Left forelimb (tissue), 1 donor: ENCODE results near the gene THAP9.
"Not testable (repeated sequence)": the region's sequence is repeated elsewhere in the genome, so short reads cannot be mapped to it uniquely, and the experiment has no call there.

Experiments
- DNase-seq: peaks from one replicate; pipeline ENCODE4 v3.0.0-alpha.2; 2018; ENCODE audit warnings: low spot score

THAP9 gene

DNA sequence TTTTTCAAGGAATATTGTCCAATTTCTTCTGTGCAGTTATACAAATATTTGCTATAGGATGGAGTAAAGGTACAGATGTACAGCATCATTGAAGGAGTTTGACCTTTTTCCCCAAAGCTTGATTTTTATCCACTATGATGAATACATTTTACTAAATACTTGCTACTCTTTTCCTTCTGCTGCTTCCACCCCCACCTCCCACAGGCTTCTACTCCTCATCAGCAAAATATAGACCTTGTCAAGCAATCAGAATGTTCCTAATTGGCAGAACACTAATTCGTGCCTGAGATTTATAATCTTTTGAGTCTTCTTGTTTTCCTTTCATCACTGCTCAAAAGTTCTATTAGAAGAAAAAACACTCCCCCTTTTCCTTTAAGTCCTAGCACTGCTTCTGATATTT is 3.8 kb upstream of the THAP9 start:
- no peak for DNase-seq

GRCh38 chr4:82898322-82899243 is 2.0 kb upstream of the THAP9 start:
- DNase-seq = no peak

DNA sequence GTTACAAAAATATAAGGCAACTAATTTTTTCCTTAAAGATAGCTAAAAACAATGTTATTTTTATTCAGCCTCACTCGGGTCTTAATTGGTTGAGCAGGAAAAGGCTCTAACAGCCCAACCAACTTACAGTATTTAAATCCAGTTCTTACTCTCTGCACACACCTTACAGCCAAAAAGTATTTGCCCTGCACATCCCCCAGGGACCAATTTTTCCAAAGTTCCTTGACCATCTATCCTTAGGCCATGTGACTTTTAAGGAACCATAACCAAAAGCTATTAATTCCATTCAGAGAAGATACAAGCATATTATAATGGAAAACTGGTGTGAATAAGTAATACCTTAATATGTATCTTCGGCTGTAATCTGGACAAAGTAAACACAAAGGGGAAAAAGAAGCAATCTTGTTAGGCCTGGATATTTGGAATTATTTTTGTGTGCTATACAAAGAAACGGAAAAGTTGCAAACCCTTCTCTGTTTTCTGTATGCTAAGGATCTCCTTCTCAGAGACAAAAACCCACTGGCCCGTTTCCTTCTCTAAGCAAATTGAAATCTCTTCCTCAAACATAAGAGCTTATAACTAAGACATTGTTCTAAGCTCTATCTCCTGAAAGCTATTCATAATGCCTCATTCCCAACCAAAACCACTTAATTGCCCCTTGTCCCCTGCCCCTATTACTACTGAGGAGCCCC is 1.0 kb upstream of the THAP9 start:
- no peak for DNase-seq

DNA sequence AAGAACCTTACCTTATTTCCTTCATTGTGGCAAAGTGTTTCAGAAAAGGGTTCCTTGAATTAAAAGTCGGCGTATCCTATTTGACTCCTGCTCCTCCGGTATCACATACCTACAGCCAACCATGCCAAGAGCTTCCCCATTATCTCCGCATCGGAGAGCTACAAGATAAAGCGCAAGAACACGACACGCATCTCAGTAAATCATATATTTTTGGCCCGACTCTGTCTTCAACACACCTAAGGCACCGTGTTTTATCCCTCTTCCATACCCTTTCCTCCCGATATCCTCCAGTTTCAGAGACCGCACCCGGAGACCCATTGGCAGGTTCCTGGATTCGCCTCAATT is 497 bp upstream of the THAP9 start:
- DNase-seq = no peak

GRCh38 chr4:82901183-82901718 is 716 bp downstream of the THAP9 start:
- DNase-seq = no peak

GRCh38 chr4:82903737-82904136 is 3.2 kb downstream of the THAP9 start:
- no peak for DNase-seq

DNA sequence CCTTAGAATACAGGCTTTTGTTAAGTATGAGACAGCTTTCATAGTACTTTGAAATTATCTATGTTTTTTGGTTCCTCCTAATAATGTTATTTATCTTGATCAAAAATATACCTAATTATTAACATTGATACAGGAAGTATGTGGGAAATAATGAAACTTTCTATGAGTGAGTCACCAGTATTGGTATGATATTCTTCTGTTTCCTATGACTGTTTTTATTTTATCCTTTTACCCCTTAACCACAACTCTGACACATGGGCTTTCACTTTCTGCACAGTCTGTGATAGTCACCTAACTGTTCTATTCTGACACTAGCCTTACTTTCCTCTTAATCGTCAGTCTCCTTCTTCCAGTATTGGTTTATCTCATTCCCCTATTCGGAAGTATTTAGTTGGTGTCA is 4.7 kb downstream of the THAP9 start:
- no peak for DNase-seq

DNA sequence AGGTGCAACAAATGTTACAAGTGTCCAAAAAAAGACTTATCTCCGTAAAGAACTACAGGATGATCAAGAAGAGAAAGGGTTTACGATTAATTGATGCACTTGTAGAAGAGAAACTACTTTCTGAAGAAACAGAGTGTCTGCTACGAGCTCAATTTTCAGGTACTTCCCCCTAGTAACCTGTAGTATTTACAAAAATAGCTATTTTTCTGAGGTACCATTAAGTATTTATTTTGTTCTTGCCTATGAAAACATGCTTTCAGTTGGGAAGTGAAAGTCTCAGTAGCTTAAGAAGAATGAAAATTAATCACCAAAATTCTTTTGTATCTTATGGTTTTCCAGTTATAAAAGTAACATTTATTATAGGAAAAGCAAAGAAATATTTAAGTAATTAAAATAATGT is 5.9 kb downstream of the THAP9 start:
- DNase-seq = no peak

DNA sequence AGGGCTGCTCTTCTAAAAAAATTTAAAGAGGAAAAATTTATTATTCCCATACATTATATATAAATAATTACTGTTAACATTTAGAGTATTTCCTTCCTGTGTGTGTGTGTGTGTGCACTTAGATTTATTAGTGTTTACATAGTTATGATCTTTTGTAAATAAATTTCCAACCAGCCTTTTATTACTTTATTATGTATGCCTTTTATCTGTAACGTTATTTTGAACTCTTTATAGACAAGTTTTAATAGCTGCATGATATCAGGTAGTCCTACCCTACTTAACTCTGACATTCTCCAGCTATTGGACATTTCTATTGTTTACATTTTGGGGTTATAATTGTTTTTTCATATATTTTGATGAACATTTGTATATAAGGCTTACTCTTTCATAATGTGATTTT is 8.8 kb downstream of the THAP9 start:
- no peak for DNase-seq

- no peak for DNase-seq
Observed at GRCh38 chr4:82913305-82913704, 12.8 kb downstream of the THAP9 start.

- not testable (repeated sequence) for DNase-seq
Observed at GRCh38 chr4:82913968-82914367, 13.4 kb downstream of the THAP9 start.

GRCh38 chr4:82918091-82918490 is 17.6 kb downstream of the THAP9 start:
- DNase-seq = no peak

- no peak for DNase-seq
Observed at GRCh38 chr4:82919386-82919785, 18.9 kb downstream of the THAP9 start.

DNA sequence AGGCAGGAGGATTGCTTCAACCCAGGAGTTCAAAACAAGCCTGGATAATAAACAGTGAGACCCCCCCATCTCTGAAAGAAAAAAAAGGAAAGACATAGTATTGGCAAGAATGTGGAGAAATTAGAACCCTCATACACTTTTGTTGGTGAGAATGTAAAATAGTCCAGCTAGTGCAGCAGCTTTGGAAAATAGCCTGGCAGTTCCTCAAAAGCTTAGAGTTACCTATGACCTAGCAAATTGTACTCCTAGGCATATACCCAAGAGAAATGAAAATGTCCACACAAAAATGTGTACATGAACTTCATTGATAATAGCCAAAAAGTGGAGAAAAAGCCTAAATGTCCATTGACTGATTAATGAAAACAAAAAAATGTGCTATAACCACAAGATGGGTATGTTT is 21.3 kb downstream of the THAP9 start:
- DNase-seq = no peak

DNA sequence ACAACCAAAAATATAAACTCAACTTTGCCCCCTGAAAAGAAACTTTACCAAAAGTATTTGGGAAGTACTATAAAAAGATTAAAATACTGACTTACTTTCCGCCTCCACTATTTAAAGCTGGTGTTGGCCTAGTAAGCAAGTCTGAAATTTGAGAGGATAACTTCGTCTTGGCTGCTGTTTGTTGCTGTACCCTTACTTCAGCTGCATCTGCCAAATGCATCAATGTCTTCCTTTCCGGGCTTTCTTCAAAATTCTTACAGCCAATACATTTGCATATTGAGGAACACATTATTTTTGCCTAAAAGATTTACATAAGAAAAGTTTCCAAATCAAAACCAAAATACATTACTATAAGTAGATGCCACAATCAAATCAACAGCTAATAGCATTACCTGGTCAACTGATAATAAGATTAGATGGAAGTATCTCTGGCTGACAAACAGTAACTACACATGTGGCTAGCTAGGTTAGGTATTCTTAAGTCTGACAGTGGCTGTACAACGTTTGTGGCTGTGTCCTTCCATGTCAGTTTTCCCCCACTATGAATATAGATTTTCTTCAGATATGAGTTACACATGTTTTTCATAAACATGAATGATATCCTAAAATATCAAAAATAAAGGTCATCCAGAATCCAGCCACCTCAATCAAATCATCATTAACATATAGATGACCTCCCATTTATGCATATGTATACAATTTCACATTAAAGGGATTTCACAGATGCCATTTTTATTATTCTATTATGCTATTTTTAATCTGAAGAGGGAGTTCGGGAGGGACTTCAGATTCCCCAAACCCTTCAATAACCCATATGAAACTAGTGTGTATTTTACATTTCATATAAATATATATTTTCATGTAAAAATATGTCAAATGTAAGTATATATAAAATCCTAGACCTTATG is 30.6 kb downstream of the THAP9 start:
- no peak for DNase-seq

- DNase-seq = no peak
Observed at GRCh38 chr4:82934441-82934840, 33.9 kb downstream of the THAP9 start.

- DNase-seq = no peak
Observed at GRCh38 chr4:82939414-82939813, 38.9 kb downstream of the THAP9 start.

GRCh38 chr4:82947498-82947897 is 47.0 kb downstream of the THAP9 start:
- no peak for DNase-seq

GRCh38 chr4:82948647-82949204 is 48.2 kb downstream of the THAP9 start:
- DNase-seq = no peak

- DNase-seq = no peak
Observed at GRCh38 chr4:82951196-82951595, 50.7 kb downstream of the THAP9 start.

DNA sequence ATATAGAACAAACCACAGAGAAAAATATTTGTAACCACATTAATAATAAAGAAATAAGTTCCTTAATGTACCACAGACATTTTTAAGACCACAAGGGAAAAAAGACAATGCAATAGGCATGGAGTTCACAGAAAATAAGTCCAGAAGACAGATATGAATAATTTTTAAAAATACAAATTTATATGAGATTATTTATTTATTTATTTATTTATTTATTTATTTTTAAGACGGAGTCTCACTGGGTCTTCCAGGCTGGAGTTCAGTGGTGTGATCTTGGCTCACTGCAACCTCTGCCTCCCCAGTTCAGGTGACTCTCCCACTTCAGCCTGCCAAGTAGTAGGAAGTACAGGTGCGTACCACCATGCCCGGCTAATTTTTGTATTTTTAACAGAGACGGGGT is 53.7 kb downstream of the THAP9 start:
- no peak for DNase-seq

- no peak for DNase-seq
Observed at GRCh38 chr4:82957045-82957444, 56.5 kb downstream of the THAP9 start.
